GM12801 (cell line): ENCODE results near the gene UCN3.

Experiments used
- TF ChIP-seq, protein P1 (sequence below): IDR thresholded peaks from one replicate; pipeline ENCODE4 v1.5.1; 2011; ENCODE audit warnings: control low read depth; ENCODE audit not compliant: insufficient read length; ENCODE audit errors: extremely low read depth

Gene UCN3

DNA sequence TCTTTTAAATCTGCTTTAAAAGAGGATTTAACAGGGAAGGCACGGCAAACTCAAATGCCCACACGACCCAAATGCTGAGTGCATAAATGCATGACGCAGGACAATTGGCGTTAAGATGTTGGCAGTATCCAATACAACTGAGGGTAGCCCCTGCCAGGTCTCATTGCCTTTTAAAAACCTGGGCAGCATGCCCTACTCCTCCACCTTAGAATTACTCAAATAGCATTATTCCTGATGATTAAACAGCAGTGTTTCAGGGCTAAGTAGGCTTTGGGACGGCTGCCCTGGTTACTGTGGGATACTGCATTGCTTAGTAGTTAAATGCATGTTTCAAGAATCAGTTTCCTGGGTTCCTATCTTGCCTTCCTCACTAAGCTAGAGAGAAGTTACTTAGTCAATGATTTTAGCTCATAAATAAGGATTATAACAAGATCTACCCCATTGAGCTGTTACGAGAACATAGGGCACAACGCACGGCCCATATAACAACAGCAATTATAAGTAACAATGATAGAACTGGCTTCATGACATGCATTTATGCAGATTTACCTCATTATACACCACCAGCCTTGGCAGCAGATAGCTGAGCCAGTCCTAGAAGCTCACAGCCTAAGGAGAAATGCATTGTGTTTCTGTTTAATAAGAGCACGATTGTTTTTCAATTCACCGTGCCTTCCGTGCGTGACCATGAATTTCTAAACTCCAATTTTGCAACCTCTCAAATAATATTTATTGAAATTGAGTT is 32.0 kb downstream of the UCN3 start:
- TF ChIP-seq, protein P1, sequence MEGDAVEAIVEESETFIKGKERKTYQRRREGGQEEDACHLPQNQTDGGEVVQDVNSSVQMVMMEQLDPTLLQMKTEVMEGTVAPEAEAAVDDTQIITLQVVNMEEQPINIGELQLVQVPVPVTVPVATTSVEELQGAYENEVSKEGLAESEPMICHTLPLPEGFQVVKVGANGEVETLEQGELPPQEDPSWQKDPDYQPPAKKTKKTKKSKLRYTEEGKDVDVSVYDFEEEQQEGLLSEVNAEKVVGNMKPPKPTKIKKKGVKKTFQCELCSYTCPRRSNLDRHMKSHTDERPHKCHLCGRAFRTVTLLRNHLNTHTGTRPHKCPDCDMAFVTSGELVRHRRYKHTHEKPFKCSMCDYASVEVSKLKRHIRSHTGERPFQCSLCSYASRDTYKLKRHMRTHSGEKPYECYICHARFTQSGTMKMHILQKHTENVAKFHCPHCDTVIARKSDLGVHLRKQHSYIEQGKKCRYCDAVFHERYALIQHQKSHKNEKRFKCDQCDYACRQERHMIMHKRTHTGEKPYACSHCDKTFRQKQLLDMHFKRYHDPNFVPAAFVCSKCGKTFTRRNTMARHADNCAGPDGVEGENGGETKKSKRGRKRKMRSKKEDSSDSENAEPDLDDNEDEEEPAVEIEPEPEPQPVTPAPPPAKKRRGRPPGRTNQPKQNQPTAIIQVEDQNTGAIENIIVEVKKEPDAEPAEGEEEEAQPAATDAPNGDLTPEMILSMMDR = no peak

DNA sequence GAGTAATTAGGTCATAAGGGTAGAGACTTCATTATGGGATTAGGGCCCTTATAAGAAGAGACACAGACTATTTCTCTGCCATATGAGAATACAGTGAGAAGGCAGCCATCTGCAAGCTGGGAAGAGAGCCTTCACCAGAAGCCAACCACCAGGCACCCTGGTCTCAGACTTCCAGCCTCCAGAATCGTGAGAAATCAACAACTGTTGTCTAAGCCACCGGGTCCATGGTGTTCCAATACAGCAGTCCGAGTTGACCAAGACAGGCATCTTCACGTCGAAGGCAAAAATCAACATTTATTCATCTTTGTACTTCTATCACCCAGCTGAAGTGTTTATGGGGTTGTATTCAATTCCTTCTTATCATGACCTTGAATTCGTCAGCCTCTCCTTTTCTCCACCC is 34.6 kb downstream of the UCN3 start:
- TF ChIP-seq, protein P1 = no peak

DNA sequence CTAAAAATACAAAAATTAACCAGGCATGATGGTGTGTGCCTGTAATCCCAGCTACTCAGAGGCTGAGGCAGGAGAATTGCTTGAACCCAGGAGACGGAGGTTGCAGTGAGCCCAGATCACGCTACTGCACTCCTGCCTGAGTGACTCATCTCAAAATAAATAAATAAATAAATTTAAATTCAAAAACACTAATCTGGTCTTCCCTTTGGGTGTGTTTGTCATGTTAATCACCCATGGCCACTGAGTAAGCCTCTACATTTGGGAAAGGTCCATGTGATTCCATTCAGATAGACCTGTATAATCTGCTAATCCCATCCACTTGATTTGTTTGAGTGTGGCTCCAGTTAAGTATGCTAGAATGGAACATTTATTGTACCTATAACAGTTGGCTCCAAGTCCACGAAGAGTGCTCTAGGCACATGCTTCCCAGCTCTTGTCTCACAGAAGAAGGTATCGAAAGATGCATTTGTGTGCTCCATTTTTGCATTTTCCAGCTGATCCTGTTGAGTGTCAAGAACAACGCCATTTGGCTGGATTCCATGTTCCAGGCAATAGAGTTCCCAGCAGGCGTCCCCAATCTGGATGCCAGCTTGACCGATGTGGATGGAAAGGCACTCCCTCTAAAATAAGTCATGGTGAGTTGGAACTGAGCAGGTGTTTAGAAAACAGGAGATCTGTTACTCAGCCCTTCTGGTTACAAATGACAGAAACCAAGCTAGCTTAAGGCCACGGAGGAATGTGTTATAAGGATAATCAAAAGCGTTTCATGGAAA is 35.9 kb downstream of the UCN3 start:
- TF ChIP-seq, protein P1 = no peak

DNA sequence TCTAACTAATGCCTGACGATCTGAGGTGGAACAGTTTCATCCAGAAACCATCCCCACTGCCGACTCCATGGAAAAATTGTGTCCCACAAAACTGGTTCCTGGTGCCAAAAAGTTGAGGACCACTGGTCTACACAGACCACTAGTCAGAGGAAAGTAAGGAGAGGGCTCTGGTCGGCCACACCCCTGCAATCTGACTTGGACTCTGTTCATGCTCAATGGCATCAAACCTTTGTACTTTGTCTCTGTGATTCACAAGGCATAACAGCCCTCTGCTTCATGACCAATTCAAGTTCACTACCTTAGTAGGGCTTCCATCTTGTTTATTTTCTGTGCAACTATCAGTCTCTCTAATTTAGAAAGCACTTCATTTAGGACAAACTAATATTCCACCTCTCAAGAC is 38.0 kb downstream of the UCN3 start:
- TF ChIP-seq, protein P1 = no peak

DNA sequence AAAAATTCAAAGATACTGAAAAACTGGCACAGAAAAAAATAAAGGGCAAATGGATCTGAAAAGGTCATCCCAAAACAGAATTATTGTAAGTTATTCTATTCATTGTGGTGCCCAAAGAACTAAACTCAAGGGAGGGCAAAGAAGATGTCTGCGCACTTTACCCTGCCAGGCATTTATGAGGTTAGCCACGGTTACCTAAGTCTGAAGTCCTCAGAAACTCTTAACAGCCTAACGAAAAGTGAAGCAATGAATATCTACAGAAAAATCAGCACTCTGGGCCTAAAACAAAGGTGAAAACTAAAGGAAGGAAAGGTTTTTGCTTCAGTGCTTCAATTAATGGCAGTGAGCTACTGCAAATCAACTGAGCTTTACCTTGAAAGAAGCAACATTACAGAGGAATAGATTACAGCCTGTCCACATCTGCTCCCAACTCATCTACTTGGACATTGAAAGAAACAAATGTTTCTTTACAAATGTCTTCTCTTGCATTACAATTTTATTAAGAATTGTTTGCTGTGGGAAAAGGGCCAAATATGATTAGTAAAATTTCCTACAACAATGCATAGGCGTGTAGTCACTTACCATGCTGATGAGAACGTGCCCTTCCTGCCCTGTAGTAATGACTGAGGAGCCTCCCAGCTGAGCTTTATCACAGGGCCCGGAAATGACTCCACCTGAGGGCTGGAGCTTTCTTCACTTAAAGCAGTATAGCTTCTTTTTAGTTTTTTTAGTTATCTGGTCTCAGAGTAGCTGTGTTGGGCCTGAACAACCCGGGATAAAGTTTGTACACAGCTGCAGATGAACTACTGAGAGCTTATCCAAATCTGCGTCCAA is 39.7 kb downstream of the UCN3 start, which contains the start of gene TUBAL3:
TUBAL3 (minus strand) TSS at position 621 of the 834 bp plus-strand sequence; CDS start at position 585, 36 bp downstream.
- TF ChIP-seq, protein P1 = no peak

DNA sequence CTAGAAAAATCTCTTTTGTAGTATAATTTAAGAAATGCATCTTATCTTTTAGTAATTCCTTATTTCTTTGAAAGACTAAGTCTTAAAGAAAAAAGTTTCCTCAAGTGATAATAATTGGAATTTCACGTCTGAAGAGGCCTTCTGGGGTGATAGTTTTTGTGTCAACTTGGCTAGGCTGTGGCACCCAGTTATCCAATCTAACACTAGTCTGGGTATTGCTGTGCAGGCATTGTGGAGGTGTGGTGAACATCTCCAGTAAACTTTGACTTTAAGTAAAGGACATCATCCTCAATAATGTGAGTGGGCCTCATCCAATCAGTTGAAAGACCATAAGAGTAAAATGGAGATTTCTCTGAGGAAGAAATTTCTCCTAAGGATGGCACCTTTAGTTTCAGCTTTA is 42.2 kb downstream of the UCN3 start:
- TF ChIP-seq, protein P1 = no peak

DNA sequence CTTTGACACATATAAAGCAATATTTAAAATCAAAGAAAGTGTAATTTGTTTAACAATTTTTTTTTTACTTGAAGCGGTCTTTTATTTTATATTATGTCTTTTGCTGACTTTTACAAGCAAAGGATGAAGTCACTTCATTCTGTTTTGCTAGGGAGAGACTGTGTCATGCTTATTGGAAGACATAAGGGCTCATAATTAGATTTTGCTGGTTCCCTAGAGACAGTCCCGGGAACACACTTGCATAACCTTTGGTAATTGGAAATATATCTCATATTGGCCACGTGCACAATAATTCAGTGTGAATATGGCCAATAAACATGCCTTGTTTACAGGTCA is 47.1 kb downstream of the UCN3 start:
- TF ChIP-seq, protein P1 = no peak
